GM21576 (cell line): ENCODE measurements around the gene ZBTB18.
"Not testable (repeated sequence)": the region's sequence is repeated elsewhere in the genome, so short reads cannot be mapped to it uniquely, and the experiment has no call there.

Experiments
- ATAC-seq: cut with Tn5 transposase; IDR thresholded peaks from one replicate; pipeline ENCODE4 v1.9.1; 2021; ENCODE audit warnings: mild to moderate bottlenecking, moderate library complexity; ENCODE audit not compliant: unreplicated experiment

ZBTB18 gene

GRCh38 chr1:244050835-244051444 lies at the start of gene ZBTB18:
TSS of gene ZBTB18 (plus strand) at chr1:244051283. CDS start at chr1:244051432, 149 bp downstream.
- no peak for ATAC-seq

GRCh38 chr1:244002721-244003120 lies 48.4 kb upstream of the ZBTB18 start:
- no peak for ATAC-seq

- no peak for ATAC-seq
These were observed 45.6 kb upstream of the ZBTB18 start for GRCh38 chr1:244005455-244005854.

GRCh38 chr1:244006381-244006901 lies 44.6 kb upstream of the ZBTB18 start:
- ATAC-seq = no peak

GRCh38 chr1:244006961-244007360 lies 44.1 kb upstream of the ZBTB18 start:
- ATAC-seq = no peak

- ATAC-seq = no peak
These were observed 40.9 kb upstream of the ZBTB18 start for GRCh38 chr1:244010191-244010590.

- no peak for ATAC-seq
These were observed 40.4 kb upstream of the ZBTB18 start for GRCh38 chr1:244010703-244011123.

- no peak for ATAC-seq
These were observed 39.8 kb upstream of the ZBTB18 start for GRCh38 chr1:244011271-244011670.

- no peak for ATAC-seq
These were observed 39.3 kb upstream of the ZBTB18 start for GRCh38 chr1:244011786-244012185.

- ATAC-seq = no peak
These were observed 38.9 kb upstream of the ZBTB18 start for GRCh38 chr1:244012202-244012601.

- ATAC-seq = no peak
These were observed 38.0 kb upstream of the ZBTB18 start for GRCh38 chr1:244013100-244013499.

GRCh38 chr1:244014862-244015261 lies 36.2 kb upstream of the ZBTB18 start:
- not testable (repeated sequence) for ATAC-seq

GRCh38 chr1:244019982-244020485 lies 31.0 kb upstream of the ZBTB18 start:
- ATAC-seq = no peak

- no peak for ATAC-seq
These were observed 29.7 kb upstream of the ZBTB18 start for GRCh38 chr1:244021427-244021826.

GRCh38 chr1:244022311-244022710 lies 28.8 kb upstream of the ZBTB18 start:
- no peak for ATAC-seq

GRCh38 chr1:244022864-244023440 lies 28.1 kb upstream of the ZBTB18 start:
- ATAC-seq = no peak

GRCh38 chr1:244027491-244028145 lies 23.5 kb upstream of the ZBTB18 start:
- no peak for ATAC-seq

- no peak for ATAC-seq
These were observed 22.4 kb upstream of the ZBTB18 start for GRCh38 chr1:244028701-244029100.

- ATAC-seq = no peak
These were observed 22.0 kb upstream of the ZBTB18 start for GRCh38 chr1:244029124-244029523.

GRCh38 chr1:244030481-244031040 lies 20.5 kb upstream of the ZBTB18 start:
- ATAC-seq = no peak

- no peak for ATAC-seq
These were observed 15.7 kb upstream of the ZBTB18 start for GRCh38 chr1:244035358-244035757.

- no peak for ATAC-seq
These were observed 13.8 kb upstream of the ZBTB18 start for GRCh38 chr1:244037252-244037651.
